PFSK-1 (cell line): Measurements from ENCODE around the gene OTP.

ENCODE experiments used
- FOXP2 ChIP-seq: optimal IDR thresholded peaks from 2 replicates; pipeline ENCODE3; 2011; ENCODE audit warnings: borderline replicate concordance, control low read depth, inconsistent platforms; ENCODE audit not compliant: insufficient read depth; ENCODE audit errors: extremely low read length, extremely low read depth
- POLR2AphosphoS5 ChIP-seq: IDR thresholded peaks from 2 replicates; pipeline ENCODE4 v1.6.1; 2012; ENCODE audit warnings: low read depth, mild to moderate bottlenecking, control low read depth, low read length, moderate library complexity
- REST ChIP-seq, 2 experiments: IDR thresholded peaks; 2 replicates each; pipeline versions ENCODE4 v1.6.1 to v1.8.0; 2011 to 2012; ENCODE audit warnings: low read depth in 2 of 2, low read length in 2 of 2, control low read depth in 1 of 2, inconsistent platforms in 1 of 2, mild to moderate bottlenecking in 1 of 2, moderate library complexity in 1 of 2; ENCODE audit not compliant: insufficient read depth in 1 of 2
- SIN3A ChIP-seq: IDR thresholded peaks from 2 replicates; pipeline ENCODE4 v1.6.1; 2012; ENCODE audit warnings: mild to moderate bottlenecking, low read length, moderate library complexity, borderline replicate concordance; ENCODE audit not compliant: insufficient read depth
- TAF1 ChIP-seq: IDR thresholded peaks from 2 replicates; pipeline ENCODE4 v1.6.1; 2012; ENCODE audit warnings: low read length, control low read depth, borderline replicate concordance; ENCODE audit not compliant: insufficient read depth

The OTP gene

DNA sequence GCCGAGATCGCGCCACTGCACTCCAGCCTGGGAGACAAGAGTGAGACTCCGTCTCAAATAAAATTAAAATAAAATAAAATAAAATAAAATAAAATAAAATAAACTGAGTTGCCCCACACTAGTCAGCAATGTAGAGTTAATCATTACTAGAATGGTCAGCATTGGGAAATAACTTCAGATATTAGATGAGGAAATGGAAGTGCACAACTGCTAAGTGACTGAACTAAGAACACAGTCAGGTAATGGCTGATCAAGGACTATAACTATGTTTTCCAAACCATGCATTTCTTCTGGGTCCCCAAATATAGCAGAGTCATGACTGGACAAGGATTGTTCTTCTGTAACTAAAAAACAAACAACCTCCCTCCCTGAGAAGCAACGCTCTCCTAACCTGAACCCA, 17.1 kb downstream of the OTP start:
- no peak for TF ChIP-seq FOXP2
- no peak for TF ChIP-seq SIN3A
- no peak for TF ChIP-seq POLR2AphosphoS5
- no peak for TF ChIP-seq REST (IDR thresholded peaks at IDR 0.05; ENCODE audit: insufficient read depth in 1 of 2, low read depth in 2 of 2, low read length in 2 of 2)
- no peak for TF ChIP-seq TAF1

- no peak for TF ChIP-seq FOXP2
Observed at GRCh38 chr5:77620405-77620804, 18.1 kb downstream of the OTP start.

DNA sequence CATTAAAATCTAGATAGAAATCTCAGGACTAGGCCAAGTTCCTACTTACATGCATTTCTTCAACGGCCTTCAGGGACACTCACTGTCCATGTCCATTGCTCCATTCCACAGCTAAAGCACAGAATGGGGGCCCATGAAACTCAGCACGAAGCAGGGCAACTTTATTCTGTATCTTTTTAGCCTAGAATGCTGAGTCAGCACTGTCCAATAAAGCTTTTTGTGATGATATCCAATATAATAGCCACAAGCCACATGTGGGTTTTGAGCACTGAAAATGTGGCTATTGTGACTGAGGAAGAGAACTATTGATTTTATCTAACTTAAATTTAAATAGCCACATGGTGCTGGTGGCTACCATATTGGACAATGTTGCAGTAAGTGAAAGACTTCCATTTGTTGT, 21.6 kb downstream of the OTP start:
- TF ChIP-seq REST (IDR thresholded peaks at IDR 0.05; ENCODE audit: insufficient read depth in 1 of 2, low read depth in 2 of 2, low read length in 2 of 2), result no peak
- no peak for TF ChIP-seq POLR2AphosphoS5
- TF ChIP-seq TAF1, result no peak
- TF ChIP-seq FOXP2, result no peak
- TF ChIP-seq SIN3A, result no peak

DNA sequence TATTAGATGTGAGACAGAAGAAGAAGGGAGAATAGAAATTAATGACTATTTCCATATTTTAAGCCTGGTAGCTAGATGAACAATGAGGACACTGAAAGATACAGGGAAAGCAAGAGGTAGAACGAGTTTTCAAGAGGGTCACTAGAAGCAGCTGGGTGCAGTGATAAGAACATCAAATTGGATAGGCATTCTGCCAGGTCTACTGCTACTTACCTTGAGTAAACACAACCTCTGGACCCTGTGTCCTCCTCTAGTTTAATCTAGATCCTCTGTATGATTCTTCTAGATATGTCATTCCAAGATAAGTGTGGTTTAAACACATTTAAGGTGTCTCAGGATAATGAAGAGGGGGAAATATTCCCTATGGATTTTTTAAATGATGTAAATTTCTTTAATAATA, 31.2 kb downstream of the OTP start:
- no peak for TF ChIP-seq TAF1
- TF ChIP-seq POLR2AphosphoS5, result no peak
- TF ChIP-seq REST (IDR thresholded peaks at IDR 0.05; ENCODE audit: insufficient read depth in 1 of 2, low read depth in 2 of 2, low read length in 2 of 2), result no peak
- TF ChIP-seq SIN3A, result no peak
- no peak for TF ChIP-seq FOXP2

GRCh38 chr5:77606279-77606678, 32.2 kb downstream of the OTP start:
- TF ChIP-seq FOXP2, result no peak
- no peak for TF ChIP-seq SIN3A
- no peak for TF ChIP-seq POLR2AphosphoS5
- no peak for TF ChIP-seq REST (IDR thresholded peaks at IDR 0.05; ENCODE audit: insufficient read depth in 1 of 2, low read depth in 2 of 2, low read length in 2 of 2)
- no peak for TF ChIP-seq TAF1

DNA sequence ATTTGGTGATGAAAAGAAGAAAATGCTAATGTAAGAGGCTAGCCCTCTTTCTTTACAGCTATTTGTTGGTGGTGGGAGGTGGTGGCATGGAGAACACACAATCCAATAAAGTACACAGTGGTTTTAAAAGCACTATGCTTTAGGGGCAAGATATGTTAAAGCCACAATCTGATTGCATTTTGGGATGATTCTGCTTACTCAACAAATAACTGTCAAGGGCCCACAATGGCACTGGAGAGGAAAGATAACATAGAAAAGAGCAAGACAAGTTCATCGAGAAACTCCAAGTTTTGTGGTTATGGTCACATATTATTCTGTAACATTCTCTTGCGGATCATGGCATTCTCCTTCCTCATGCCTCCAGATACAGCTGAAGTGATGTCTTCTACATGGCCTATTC, 38.8 kb downstream of the OTP start:
- TF ChIP-seq REST (IDR thresholded peaks at IDR 0.05; ENCODE audit: insufficient read depth in 1 of 2, low read depth in 2 of 2, low read length in 2 of 2) (no peak), SIN3A (no peak), FOXP2 (no peak), POLR2AphosphoS5 (no peak), TAF1 (no peak)
